GM12878 (cell line): Measurements from ENCODE around the gene SDS. TPM values are rescaled to one million over a fixed set of nuclear protein-coding genes. Genes with fewer than 3 reads are reported as not detected.

Experiments used
- ATAC-seq: fragments of 200-7000 bp; cut with Tn5 transposase; 3 replicates; pipeline ENCODE4 v1.9.1; 2020; ENCODE audit warnings: mild to moderate bottlenecking, moderate library complexity
- BruUV-seq: library from RNA; stranded (reverse); fragments of 400-500 nt; replicated peaks from 2 replicates; lab custom pipeline; 2021; lab: Mats Ljungman, UMichigan
- CTCF ChIA-PET: fragments of 300-600 bp; sonication (Branson Sonifier 250); formaldehyde crosslinking; extraction: SDS; loops from one replicate; lab custom pipeline; 2021; ENCODE audit warnings: inconsistent platforms; lab: Yijun Ruan, JAX
- POLR2A ChIA-PET: fragments of 350-600 bp; formaldehyde crosslinking; extraction: SDS; loops from one replicate; lab custom pipeline; 2021; ENCODE audit warnings: inconsistent platforms; lab: Charles Lee
- RAD21 ChIA-PET: fragments of 300-600 bp; sonication (Branson Sonifier 250); formaldehyde crosslinking; loops from one replicate; lab custom pipeline; 2023; ENCODE audit warnings: antibody characterized with exemption; ENCODE audit not compliant: unreplicated experiment; lab: Charles Lee
- SMC1A ChIA-PET: fragments of 300-600 bp; sonication (Branson Sonifier 250); formaldehyde crosslinking; loops from one replicate; lab custom pipeline; 2023; ENCODE audit not compliant: unreplicated experiment, uncharacterized antibody; lab: Charles Lee
- DNase-seq: peaks from one replicate; pipeline ENCODE4 v3.0.0-alpha.2; 2011; ENCODE audit warnings: low read depth, low spot score
- FAIRE-seq: peaks from 3 replicates; lab custom pipeline; 2011; peaks lifted over from hg19 to GRCh38; lab: Jason Lieb, UNC
- H2AFZ ChIP-seq: 2 replicates; pipeline ENCODE4 v1.6.0; 2011; ENCODE audit warnings: low read depth, low read length, control low read depth; ENCODE audit not compliant: control insufficient read depth
- H3K27ac ChIP-seq: 2 replicates; pipeline ENCODE4 v1.5.1; 2011; ENCODE audit warnings: control low read depth; ENCODE audit not compliant: control insufficient read depth, insufficient read depth
- H3K27me3 ChIP-seq, 2 experiments: replicated peaks in 1 of 2; 2 replicates each; pipeline versions ENCODE4 v1.6.0 to v1.6.1; 2011; ENCODE audit warnings: low read length in 1 of 2; ENCODE audit not compliant: control insufficient read depth in 2 of 2, insufficient read depth in 2 of 2
- H3K36me3 ChIP-seq, 2 experiments: 2 replicates each; pipeline ENCODE4 v1.5.1; 2011; ENCODE audit warnings: low read length in 1 of 2; ENCODE audit not compliant: control insufficient read depth in 2 of 2, insufficient read depth in 2 of 2
- H3K4me1 ChIP-seq: 2 replicates; pipeline ENCODE4 v1.6.1; 2011; ENCODE audit warnings: mild to moderate bottlenecking, low read length, moderate library complexity, mixed read lengths; ENCODE audit not compliant: control insufficient read depth, insufficient read depth
- H3K4me2 ChIP-seq: 2 replicates; pipeline ENCODE4 v1.6.0; 2011; ENCODE audit warnings: control low read depth; ENCODE audit not compliant: control insufficient read depth, insufficient read depth
- H3K4me3 ChIP-seq: fragments of 200-600 bp; sonication (generic); 2 replicates; pipeline ENCODE4 v1.5.1; 2016
- H3K79me2 ChIP-seq: 2 replicates; pipeline ENCODE4 v1.6.0; 2011; ENCODE audit warnings: low read length; ENCODE audit not compliant: control insufficient read depth, insufficient read depth
- H3K9ac ChIP-seq: 2 replicates; pipeline ENCODE4 v1.8.0; 2011; ENCODE audit warnings: low read length, control low read depth, mixed read lengths; ENCODE audit not compliant: control insufficient read depth, insufficient read depth
- H3K9me3 ChIP-seq: replicated peaks from 3 replicates; pipeline ENCODE4 v1.5.1; 2011; ENCODE audit warnings: mild to moderate bottlenecking, low read length; ENCODE audit not compliant: control insufficient read depth, insufficient read depth
- H4K20me1 ChIP-seq: 2 replicates; pipeline ENCODE4 v1.6.0; 2011; ENCODE audit not compliant: control insufficient read depth, insufficient read depth
- ASH2L ChIP-seq: fragments of 300-600, 200-600 bp; sonication (generic); IDR thresholded peaks from 2 replicates; pipeline ENCODE4 v1.6.1; 2017; ENCODE audit warnings: low read depth, mild to moderate bottlenecking, borderline replicate concordance
- CBFB ChIP-seq: IDR thresholded peaks from 2 replicates; pipeline ENCODE4 v1.6.1; 2016; ENCODE audit warnings: antibody characterized with exemption, low read depth
- MYB ChIP-seq: fragments of 150-350 bp; IDR thresholded peaks from 2 replicates; pipeline ENCODE4 v1.6.1; 2014; ENCODE audit warnings: mild to moderate bottlenecking, low read depth, low read length, borderline replicate concordance
- SMC3 ChIP-seq: IDR thresholded peaks from 2 replicates; pipeline ENCODE4 v1.6.1; 2011; ENCODE audit warnings: low read length, improper control_type of control experiment, borderline replicate concordance
- SP1 ChIP-seq: IDR thresholded peaks from one replicate; pipeline ENCODE4 v1.6.1; 2011; ENCODE audit warnings: low read depth, low read length
- TCF3 ChIP-seq: IDR thresholded peaks from 2 replicates; pipeline ENCODE4 v1.6.1; 2012; ENCODE audit warnings: low read depth, mild to moderate bottlenecking, low read length, borderline replicate concordance; ENCODE audit not compliant: insufficient read depth
- WGBS: methylation state at CpG from one replicate; pipeline ENCODE4 v1.1.6; 2016; ENCODE audit warnings: low lambda C conversion rate; ENCODE audit not compliant: insufficient replicate concordance, insufficient coverage; ENCODE audit errors: missing lambda C conversion rate; 5-methylcytosine and 5-hydroxymethylcytosine counted together
- in situ Hi-C: fragments of 300-500 bp; cut with MboI; formaldehyde crosslinking; loops from 9 replicates; pipeline ENCODE4 v1.14.3; 2018; ENCODE audit warnings: mixed read lengths
- intact Hi-C: fragments of 100-400 bp; cut with micrococcal nuclease; formaldehyde crosslinking; loops from one replicate; pipeline ENCODE4 v1.14.2; 2022; ENCODE audit not compliant: unreplicated experiment
- polyA plus RNA-seq, 11 experiments: library from polyadenylated mRNA; depleted of rRNA in 4 of 11; unstranded in 6 of 11; stranded (reverse) in 5 of 11; fragments of >200 nt; fragmentation: Nextera tagmentation in 4 of 11; fragmentation: Illumina TruSeq in 1 of 11; extraction: Ambion mirVana in 4 of 11; extraction: Trizol in 1 of 11; gene quantifications; 1 replicate in 1 of 11; 2 replicates in 10 of 11; pipeline versions ENCODE4 v1.2.1 to v1.2.3, GENCODE V29; 2011 to 2016; ENCODE audit warnings: inconsistent platforms in 2 of 11, missing spikeins in 2 of 11, low read depth in 1 of 11
- total RNA-seq, 4 experiments: library from RNA; depleted of rRNA in 3 of 4; stranded (reverse); fragments of >200 nt in 3 of 4; fragmentation: Illumina TruSeq in 1 of 4; extraction: Trizol in 1 of 4; gene quantifications; 2 replicates each; pipeline versions ENCODE4 v1.2.1 to v1.2.3, GENCODE V29; 2013 to 2021
- TF ChIP-seq, protein P1 (sequence below): fragments of 450-650 bp; IDR thresholded peaks from 2 replicates; pipeline ENCODE4 v1.6.1; 2016; ENCODE audit warnings: mild to moderate bottlenecking
- TF ChIP-seq, protein P2 (sequence below): fragments of 450-650 bp; IDR thresholded peaks from 2 replicates; pipeline ENCODE4 v1.6.1; 2018; ENCODE audit warnings: borderline replicate concordance, mild to moderate bottlenecking; ENCODE audit not compliant: partially characterized antibody
- TF ChIP-seq, protein P3 (sequence below): fragments of 450-650 bp; IDR thresholded peaks from 2 replicates; pipeline ENCODE4 v1.6.1; 2016; ENCODE audit warnings: mild to moderate bottlenecking, moderate library complexity, borderline replicate concordance

Gene SDS
- total and polyA plus RNA-seq, 10 of the 15 experiments (the other 5 are each of a cell fraction or from before 2014, with no cell fraction given) = 0.18 TPM; not detected in 9

DNA sequence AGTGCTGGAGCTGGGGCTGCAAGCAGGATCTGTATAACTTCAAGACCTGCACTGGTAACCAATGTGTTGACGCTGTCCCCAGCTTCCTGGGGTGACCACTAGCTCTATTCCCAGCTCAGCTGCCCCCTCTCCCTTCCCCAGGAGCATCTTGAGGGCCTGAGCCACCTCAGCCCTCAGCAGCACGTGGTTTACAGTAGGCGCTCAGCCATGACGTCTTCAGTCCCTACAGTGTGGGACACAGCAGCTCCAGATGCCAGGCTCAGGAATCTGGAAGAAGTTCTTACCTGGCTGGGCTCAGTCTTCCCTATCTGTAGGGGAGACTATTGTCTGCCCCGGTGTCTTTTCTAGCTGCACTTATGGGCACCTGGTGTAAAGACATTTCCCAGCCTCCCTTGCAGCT lies 8.6 kb downstream of the SDS start (continued):
- TF ChIP-seq, protein P1, sequence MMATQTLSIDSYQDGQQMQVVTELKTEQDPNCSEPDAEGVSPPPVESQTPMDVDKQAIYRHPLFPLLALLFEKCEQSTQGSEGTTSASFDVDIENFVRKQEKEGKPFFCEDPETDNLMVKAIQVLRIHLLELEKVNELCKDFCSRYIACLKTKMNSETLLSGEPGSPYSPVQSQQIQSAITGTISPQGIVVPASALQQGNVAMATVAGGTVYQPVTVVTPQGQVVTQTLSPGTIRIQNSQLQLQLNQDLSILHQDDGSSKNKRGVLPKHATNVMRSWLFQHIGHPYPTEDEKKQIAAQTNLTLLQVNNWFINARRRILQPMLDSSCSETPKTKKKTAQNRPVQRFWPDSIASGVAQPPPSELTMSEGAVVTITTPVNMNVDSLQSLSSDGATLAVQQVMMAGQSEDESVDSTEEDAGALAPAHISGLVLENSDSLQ = no peak
- no peak for TF ChIP-seq CBFB
- TF ChIP-seq, protein P2, sequence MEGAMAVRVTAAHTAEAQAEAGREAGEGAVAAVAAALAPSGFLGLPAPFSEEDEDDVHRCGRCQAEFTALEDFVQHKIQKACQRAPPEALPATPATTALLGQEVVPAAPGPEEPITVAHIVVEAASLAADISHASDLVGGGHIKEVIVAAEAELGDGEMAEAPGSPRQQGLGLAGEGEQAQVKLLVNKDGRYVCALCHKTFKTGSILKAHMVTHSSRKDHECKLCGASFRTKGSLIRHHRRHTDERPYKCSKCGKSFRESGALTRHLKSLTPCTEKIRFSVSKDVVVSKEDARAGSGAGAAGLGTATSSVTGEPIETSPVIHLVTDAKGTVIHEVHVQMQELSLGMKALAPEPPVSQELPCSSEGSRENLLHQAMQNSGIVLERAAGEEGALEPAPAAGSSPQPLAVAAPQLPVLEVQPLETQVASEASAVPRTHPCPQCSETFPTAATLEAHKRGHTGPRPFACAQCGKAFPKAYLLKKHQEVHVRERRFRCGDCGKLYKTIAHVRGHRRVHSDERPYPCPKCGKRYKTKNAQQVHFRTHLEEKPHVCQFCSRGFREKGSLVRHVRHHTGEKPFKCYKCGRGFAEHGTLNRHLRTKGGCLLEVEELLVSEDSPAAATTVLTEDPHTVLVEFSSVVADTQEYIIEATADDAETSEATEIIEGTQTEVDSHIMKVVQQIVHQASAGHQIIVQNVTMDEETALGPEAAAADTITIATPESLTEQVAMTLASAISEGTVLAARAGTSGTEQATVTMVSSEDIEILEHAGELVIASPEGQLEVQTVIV = no peak

DNA sequence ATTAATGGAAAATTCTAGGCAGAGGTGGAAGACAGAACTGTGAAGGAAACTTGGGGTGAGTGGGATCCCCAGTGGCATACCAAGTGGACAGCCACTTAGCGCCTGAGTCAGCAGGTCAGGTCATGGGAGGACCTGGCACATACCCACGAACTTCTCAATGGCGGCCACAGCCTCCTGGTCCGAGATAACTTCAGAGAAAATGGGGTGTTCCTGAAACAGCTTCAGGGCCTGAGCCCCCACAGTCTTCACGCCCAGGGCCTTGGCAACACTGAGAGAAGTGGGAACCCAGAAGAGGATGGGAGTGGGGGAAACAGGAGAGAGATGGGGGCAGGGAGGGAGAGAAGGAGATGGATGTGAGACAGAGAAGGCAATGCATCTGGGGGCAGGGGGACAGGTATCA lies 9.9 kb downstream of the SDS start:
- FAIRE-seq = no peak
- WGBS = 56% methylated on average over 4 of the region's 5 CpGs
- CTCF ChIA-PET = no interaction called here
- SMC1A ChIA-PET = no interaction called here
- H3K27ac ChIP-seq = no peak overlapping the region
- in situ Hi-C loops (no loop called here), intact Hi-C loops (no loop called here)
- H4K20me1 ChIP-seq = no peaks in the 10 kb centered on the region
- H3K27me3 ChIP-seq = no peaks in the 10 kb centered on the region
- no peak overlapping the region for H3K4me3 ChIP-seq
- BruUV-seq = no TSS peak
- RAD21 ChIA-PET = no interaction called here
- no peak overlapping the region for H3K9ac ChIP-seq
- H3K36me3 ChIP-seq = no peaks in the 10 kb centered on the region; a peak in 2 of 4 replicates
- no peak for ATAC-seq
- no peak overlapping the region for H3K4me2 ChIP-seq
- H3K4me1 ChIP-seq = no peaks in the 10 kb centered on the region; the same call in 1 of the 2 replicates
- H3K9me3 ChIP-seq = no peaks in the 10 kb centered on the region
- no peak for DNase-seq
- H2AFZ ChIP-seq = no peak overlapping the region
- no peaks in the 10 kb centered on the region for H3K79me2 ChIP-seq
- POLR2A ChIA-PET = no interaction called here
- TF ChIP-seq TCF3 (no peak), ASH2L (no peak), MYB (no peak), SP1 (no peak), SMC3 (no peak)
- TF ChIP-seq, protein P3, sequence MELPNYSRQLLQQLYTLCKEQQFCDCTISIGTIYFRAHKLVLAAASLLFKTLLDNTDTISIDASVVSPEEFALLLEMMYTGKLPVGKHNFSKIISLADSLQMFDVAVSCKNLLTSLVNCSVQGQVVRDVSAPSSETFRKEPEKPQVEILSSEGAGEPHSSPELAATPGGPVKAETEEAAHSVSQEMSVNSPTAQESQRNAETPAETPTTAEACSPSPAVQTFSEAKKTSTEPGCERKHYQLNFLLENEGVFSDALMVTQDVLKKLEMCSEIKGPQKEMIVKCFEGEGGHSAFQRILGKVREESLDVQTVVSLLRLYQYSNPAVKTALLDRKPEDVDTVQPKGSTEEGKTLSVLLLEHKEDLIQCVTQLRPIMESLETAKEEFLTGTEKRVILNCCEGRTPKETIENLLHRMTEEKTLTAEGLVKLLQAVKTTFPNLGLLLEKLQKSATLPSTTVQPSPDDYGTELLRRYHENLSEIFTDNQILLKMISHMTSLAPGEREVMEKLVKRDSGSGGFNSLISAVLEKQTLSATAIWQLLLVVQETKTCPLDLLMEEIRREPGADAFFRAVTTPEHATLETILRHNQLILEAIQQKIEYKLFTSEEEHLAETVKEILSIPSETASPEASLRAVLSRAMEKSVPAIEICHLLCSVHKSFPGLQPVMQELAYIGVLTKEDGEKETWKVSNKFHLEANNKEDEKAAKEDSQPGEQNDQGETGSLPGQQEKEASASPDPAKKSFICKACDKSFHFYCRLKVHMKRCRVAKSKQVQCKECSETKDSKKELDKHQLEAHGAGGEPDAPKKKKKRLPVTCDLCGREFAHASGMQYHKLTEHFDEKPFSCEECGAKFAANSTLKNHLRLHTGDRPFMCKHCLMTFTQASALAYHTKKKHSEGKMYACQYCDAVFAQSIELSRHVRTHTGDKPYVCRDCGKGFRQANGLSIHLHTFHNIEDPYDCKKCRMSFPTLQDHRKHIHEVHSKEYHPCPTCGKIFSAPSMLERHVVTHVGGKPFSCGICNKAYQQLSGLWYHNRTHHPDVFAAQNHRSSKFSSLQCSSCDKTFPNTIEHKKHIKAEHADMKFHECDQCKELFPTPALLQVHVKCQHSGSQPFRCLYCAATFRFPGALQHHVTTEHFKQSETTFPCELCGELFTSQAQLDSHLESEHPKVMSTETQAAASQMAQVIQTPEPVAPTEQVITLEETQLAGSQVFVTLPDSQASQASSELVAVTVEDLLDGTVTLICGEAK = no peak
